Bronchial epithelial cell (primary cell): ENCODE results near the gene PRRT1. TPM values are rescaled to one million over a fixed set of nuclear protein-coding genes. Genes with fewer than 3 reads are reported as not detected.
A peak's percentile ranks its signal among the peaks of the same experiment; 100 is the strongest.

Experiments
- DNase-seq: peaks from one replicate; pipeline ENCODE4 v3.0.0-alpha.2; 2010; ENCODE audit warnings: low read depth
- FAIRE-seq: peaks from 2 replicates; lab custom pipeline; 2011; peaks lifted over from hg19 to GRCh38; lab: Jason Lieb, UNC
- H3K27me3 ChIP-seq: 2 replicates; pipeline ENCODE4 v1.5.1; 2011; ENCODE audit warnings: low read length; ENCODE audit not compliant: control insufficient read depth, insufficient read depth
- H3K36me3 ChIP-seq: 2 replicates; pipeline ENCODE4 v1.5.1; 2011; ENCODE audit warnings: low read length; ENCODE audit not compliant: control insufficient read depth, insufficient read depth
- H3K4me3 ChIP-seq: 2 replicates; pipeline ENCODE4 v1.5.1; 2011; ENCODE audit warnings: mild to moderate bottlenecking, low read depth, low read length, control low read depth
- total RNA-seq: library from RNA; depleted of rRNA; stranded (reverse); fragments of >200 nt; gene quantifications from 2 replicates; pipeline ENCODE4 v1.2.1, GENCODE V29; 2014
- TF ChIP-seq, protein P1 (sequence below): IDR thresholded peaks from 2 replicates; pipeline ENCODE4 v1.5.1; 2011; ENCODE audit warnings: mild to moderate bottlenecking, moderate library complexity, low read length, control low read depth, inconsistent platforms; ENCODE audit not compliant: insufficient read depth, severe bottlenecking

The PRRT1 gene
- total RNA-seq, 1 donor from 2014 or later: not detected

DNA sequence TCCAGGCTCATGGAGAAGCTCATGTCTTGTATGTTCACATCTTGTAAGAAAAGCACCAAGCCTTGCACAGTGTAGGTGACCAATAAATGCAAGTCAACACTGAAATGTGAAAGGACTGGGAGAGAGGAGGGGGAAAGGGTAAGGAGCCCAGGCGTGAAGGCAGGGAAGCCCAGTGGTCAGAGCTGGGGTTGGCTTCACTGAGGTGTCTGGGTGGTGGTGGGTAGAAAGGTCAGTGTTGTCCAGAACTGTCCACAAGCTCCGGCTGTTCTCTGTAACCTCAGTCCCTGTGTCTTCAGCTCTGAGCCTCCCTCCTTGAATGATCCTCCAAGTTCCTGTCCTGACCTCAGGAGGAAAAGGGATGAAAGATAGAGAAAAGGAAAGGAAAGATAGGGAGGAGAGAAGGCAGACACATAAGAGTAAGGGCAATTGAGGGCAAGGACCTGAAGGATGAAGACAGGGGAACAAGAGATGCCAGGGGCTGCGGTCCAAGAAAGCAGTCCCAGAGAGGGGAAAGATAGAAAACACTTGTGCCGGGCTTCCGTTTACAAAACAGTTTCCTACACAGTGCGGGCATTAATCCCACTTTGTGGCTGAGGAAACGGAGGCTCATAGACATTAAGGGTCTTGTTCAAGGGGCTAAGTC, 40.2 kb downstream of the PRRT1 start:
- FAIRE-seq (peak; percentile 43), DNase-seq (no peak)
- TF ChIP-seq, protein P1, sequence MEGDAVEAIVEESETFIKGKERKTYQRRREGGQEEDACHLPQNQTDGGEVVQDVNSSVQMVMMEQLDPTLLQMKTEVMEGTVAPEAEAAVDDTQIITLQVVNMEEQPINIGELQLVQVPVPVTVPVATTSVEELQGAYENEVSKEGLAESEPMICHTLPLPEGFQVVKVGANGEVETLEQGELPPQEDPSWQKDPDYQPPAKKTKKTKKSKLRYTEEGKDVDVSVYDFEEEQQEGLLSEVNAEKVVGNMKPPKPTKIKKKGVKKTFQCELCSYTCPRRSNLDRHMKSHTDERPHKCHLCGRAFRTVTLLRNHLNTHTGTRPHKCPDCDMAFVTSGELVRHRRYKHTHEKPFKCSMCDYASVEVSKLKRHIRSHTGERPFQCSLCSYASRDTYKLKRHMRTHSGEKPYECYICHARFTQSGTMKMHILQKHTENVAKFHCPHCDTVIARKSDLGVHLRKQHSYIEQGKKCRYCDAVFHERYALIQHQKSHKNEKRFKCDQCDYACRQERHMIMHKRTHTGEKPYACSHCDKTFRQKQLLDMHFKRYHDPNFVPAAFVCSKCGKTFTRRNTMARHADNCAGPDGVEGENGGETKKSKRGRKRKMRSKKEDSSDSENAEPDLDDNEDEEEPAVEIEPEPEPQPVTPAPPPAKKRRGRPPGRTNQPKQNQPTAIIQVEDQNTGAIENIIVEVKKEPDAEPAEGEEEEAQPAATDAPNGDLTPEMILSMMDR: no peak
- H3K36me3 ChIP-seq: peaks cover 9% of the 10 kb centered on the region
- H3K4me3 ChIP-seq: no peak overlapping the region
- peaks cover 2% of the 10 kb centered on the region for H3K27me3 ChIP-seq

DNA sequence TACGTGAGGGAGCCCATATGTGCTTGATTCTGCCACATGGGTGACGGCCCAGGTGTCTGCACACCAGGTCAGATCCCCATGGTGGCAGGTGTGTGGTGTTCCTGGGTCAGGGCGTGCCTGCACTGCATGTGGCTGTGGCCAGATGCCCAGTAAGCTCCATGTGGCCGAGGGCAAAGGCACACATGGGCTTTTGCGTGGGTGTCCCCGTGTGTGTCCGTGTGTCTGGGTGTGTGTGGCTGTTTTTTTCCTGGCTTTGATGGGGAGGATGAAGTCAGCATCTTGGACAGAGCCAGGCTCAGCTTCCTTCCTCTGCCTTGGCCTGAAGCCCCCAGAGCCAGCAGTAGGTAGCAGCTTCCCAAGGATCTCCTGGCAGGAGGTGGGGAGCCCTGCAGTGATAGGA, 41.1 kb downstream of the PRRT1 start:
- FAIRE-seq: no peak
- TF ChIP-seq, protein P1: no peak
- Histone ChIP-seq H3K4me3 (no peak overlapping the region), H3K36me3 (peaks cover under 1% of the 10 kb centered on the region), H3K27me3 (peaks cover 2% of the 10 kb centered on the region)
- DNase-seq: no peak

DNA sequence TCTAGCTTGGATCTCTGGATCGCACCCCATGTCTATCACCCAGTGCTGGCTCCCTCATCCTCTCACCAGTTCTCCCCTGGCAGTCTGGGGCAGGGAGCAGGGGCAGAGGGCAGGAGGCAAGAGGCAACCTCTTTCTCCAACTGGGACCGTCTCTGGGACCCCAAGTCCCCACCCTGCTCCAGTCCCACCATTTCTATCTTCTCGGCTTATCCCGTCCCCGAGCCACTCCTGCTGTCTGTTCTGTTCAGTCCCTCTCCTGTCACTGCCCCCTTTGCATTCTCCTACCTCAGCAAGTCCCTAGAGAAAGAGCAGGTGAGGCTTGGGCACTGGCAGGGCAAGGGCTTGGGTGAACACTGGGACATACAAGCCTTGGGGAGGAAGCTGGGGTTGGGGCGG, 42.0 kb downstream of the PRRT1 start:
- Histone ChIP-seq H3K4me3 (no peak overlapping the region), H3K36me3 (no peaks in the 10 kb centered on the region), H3K27me3 (peaks cover 2% of the 10 kb centered on the region)
- TF ChIP-seq, protein P1: no peak
- DNase-seq (no peak), FAIRE-seq (no peak)

- Histone ChIP-seq H3K36me3 (no peaks in the 10 kb centered on the region), H3K4me3 (no peak within 1 kb of the TSS), H3K27me3 (peaks cover 2% of the 10 kb centered on the region)
- FAIRE-seq: no peak
- no peak for DNase-seq
- TF ChIP-seq, protein P1: no peak
Observed at GRCh38 chr6:32109114-32109764, 42.5 kb downstream of the PRRT1 start, which contains the start of gene TNXB. TNXB (minus strand) TSS chr6:32109338; CDS start chr6:32098198, 11,140 bp downstream.

DNA sequence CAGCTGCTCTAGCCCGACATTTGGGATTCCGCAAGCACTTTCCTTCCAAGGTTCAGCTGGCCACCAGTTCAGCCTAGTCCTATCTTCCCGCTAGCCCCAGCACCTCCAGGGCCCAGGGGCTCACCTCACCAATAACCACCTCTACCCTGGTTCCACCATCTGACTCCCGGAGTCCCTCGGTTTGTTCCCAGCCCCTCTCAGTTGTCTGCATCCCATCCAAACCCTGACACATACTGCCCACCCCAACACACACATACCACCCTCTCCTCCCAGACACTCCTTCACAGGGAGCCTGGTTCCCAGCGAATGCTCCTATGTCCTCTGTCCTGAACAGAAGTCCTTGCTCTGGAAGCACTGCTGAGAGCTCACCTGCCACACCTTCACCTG, 43.0 kb downstream of the PRRT1 start:
- Histone ChIP-seq H3K27me3 (peaks cover 2% of the 10 kb centered on the region), H3K36me3 (no peaks in the 10 kb centered on the region), H3K4me3 (no peak overlapping the region)
- DNase-seq (no peak), FAIRE-seq (no peak)
- TF ChIP-seq, protein P1: no peak
